DOHH2 (cell line): ENCODE results near the gene KLK10.

Experiments
- H3F3A ChIP-seq: fragments of 200-600 bp; sonication (generic), shearing (Covaris generic); 2 replicates; pipeline ENCODE4 v1.6.0; 2016; ENCODE audit warnings: antibody characterized with exemption, mild to moderate bottlenecking; ENCODE audit not compliant: control insufficient read depth, insufficient read depth
- H3K27ac ChIP-seq: fragments of 200-600 bp; sonication (generic); 2 replicates; pipeline ENCODE4 v1.5.1; 2014; ENCODE audit warnings: low read depth, mild to moderate bottlenecking, low read length, moderate library complexity
- H3K27me3 ChIP-seq: fragments of 200-600 bp; sonication (generic); 2 replicates; pipeline ENCODE4 v1.6.1; 2014; ENCODE audit warnings: mild to moderate bottlenecking, low read length, mixed read lengths; ENCODE audit not compliant: control insufficient read depth
- H3K36me3 ChIP-seq: fragments of 200-600 bp; sonication (generic); 2 replicates; pipeline ENCODE4 v1.6.1; 2014; ENCODE audit warnings: mild to moderate bottlenecking, low read length, moderate library complexity, mixed read lengths; ENCODE audit not compliant: control insufficient read depth
- H3K4me1 ChIP-seq: fragments of 200-600 bp; sonication (generic); 2 replicates; pipeline ENCODE4 v1.6.1; 2014; ENCODE audit warnings: mild to moderate bottlenecking, low read length, mixed read lengths; ENCODE audit not compliant: control insufficient read depth
- H3K4me2 ChIP-seq: fragments of 200-600 bp; sonication (generic); 2 replicates; pipeline ENCODE4 v1.6.0; 2014; ENCODE audit warnings: mild to moderate bottlenecking, low read length, moderate library complexity
- H3K4me3 ChIP-seq: fragments of 200-600 bp; sonication (generic); 2 replicates; pipeline ENCODE4 v1.5.1; 2014; ENCODE audit warnings: mild to moderate bottlenecking, low read length, mixed read lengths
- H3K79me2 ChIP-seq: fragments of 200-600 bp; sonication (generic); 2 replicates; pipeline ENCODE4 v1.6.1; 2014; ENCODE audit warnings: mild to moderate bottlenecking, low read length, mixed read lengths; ENCODE audit not compliant: control insufficient read depth
- H3K9me2 ChIP-seq: fragments of 200-600 bp; sonication (generic); replicated peaks from 2 replicates; pipeline ENCODE4 v1.6.1; 2014; ENCODE audit warnings: mild to moderate bottlenecking, low read length, mixed read lengths; ENCODE audit not compliant: control insufficient read depth
- H3K9me3 ChIP-seq: fragments of 200-600 bp; sonication (generic); 2 replicates; pipeline ENCODE4 v1.6.1; 2014; ENCODE audit warnings: antibody characterized with exemption, low read length, mixed read lengths; ENCODE audit not compliant: control insufficient read depth, insufficient read depth
- H4K20me1 ChIP-seq: fragments of 200-600 bp; sonication (generic); 2 replicates; pipeline ENCODE4 v1.6.0; 2014; ENCODE audit warnings: low read depth, mild to moderate bottlenecking, antibody characterized with exemption, low read length, moderate library complexity; ENCODE audit not compliant: control insufficient read depth, insufficient read depth
- CTCF ChIP-seq: fragments of 200-600 bp; sonication (generic); IDR thresholded peaks from one replicate; pipeline ENCODE4 v1.5.1; 2014; ENCODE audit warnings: antibody characterized with exemption, mild to moderate bottlenecking, low read depth, low read length; ENCODE audit not compliant: poor library complexity, severe bottlenecking
- EZH2phosphoT487 ChIP-seq: fragments of 200-600 bp; sonication (generic); IDR thresholded peaks from 2 replicates; pipeline ENCODE4 v1.6.1; 2017; ENCODE audit warnings: borderline replicate concordance, mild to moderate bottlenecking, antibody characterized with exemption, low read length, moderate library complexity, mixed read lengths

KLK10 gene

DNA sequence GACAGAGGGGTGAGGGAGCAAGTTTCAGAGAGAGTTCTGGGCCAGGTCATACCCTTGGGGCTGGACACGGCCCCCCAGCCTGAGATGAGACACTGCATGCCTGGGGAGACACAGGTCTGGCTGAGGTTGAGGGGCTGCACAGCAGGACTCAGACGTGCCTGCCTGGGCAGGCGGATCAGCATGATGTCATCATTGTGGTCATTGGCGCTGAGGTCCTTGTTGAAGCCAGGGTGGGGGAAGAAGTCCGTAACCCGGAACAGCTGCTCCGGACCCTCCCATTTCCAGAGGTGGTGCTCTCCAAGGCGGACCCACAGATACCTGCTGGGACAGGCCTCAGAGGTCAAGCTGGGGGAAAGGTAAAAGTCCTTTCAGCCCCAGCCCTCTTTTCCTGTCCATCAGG, 13.1 kb downstream of the KLK10 start:
- Histone ChIP-seq H3K79me2 (no peaks in the 10 kb centered on the region), H3K4me3 (no peak overlapping the region), H3K4me2 (no peak overlapping the region), H3K4me1 (no peaks in the 10 kb centered on the region), H3K27ac (no peak overlapping the region), H4K20me1 (no peaks in the 10 kb centered on the region), H3F3A (no peaks in the 10 kb centered on the region), H3K36me3 (no peaks in the 10 kb centered on the region), H3K27me3 (no peaks in the 10 kb centered on the region), H3K9me3 (no peaks in the 10 kb centered on the region), H3K9me2 (no peaks in the 10 kb centered on the region)
- TF ChIP-seq CTCF (no peak), EZH2phosphoT487 (no peak)

DNA sequence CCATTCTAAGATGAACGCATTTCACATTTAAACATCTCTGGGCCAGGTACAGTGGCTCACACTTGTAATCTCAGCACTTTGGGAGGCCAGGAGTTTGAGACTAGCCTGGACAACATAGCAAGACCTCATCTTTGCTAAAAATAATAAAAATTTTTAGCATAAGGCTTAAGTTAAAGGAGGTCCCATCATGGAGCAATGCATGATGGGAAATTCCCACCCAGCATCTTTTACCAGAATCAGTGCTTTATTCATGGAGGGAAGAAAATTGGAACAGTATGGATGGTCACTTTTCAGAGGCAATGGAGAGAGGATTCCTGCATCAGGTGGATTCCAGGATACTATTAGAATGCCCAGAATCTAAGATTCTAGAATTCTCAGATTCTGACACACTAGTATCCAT, 14.3 kb downstream of the KLK10 start:
- Histone ChIP-seq H3K27me3 (no peaks in the 10 kb centered on the region), H3K9me3 (no peaks in the 10 kb centered on the region), H3K79me2 (no peaks in the 10 kb centered on the region)

GRCh38 chr19:51003316-51003715, 16.2 kb downstream of the KLK10 start:
- Histone ChIP-seq H4K20me1 (no peaks in the 10 kb centered on the region), H3K79me2 (no peaks in the 10 kb centered on the region), H3K9me3 (no peaks in the 10 kb centered on the region), H3K9me2 (no peaks in the 10 kb centered on the region), H3K36me3 (no peaks in the 10 kb centered on the region), H3K4me1 (no peaks in the 10 kb centered on the region), H3F3A (no peaks in the 10 kb centered on the region), H3K27me3 (no peaks in the 10 kb centered on the region), H3K27ac (no peak overlapping the region), H3K4me3 (no peak overlapping the region), H3K4me2 (no peak overlapping the region)
- TF ChIP-seq CTCF (no peak), EZH2phosphoT487 (no peak)

More for the DNA sequence above, 14.3 kb downstream of the KLK10 start:
- Histone ChIP-seq H3K4me2 (no peak overlapping the region), H3K4me3 (no peak overlapping the region), H3K36me3 (no peaks in the 10 kb centered on the region), H3K9me2 (no peaks in the 10 kb centered on the region), H3K27ac (no peak overlapping the region), H4K20me1 (no peaks in the 10 kb centered on the region), H3F3A (no peaks in the 10 kb centered on the region), H3K4me1 (no peaks in the 10 kb centered on the region)
- TF ChIP-seq EZH2phosphoT487 (no peak), CTCF (no peak)
